Psoas muscle (tissue), 8 donors: ENCODE data around the gene PIP4K2C. TPM values are rescaled to one million over a fixed set of nuclear protein-coding genes. Genes with fewer than 3 reads are reported as not detected.
A peak's percentile ranks its signal among the peaks of the same experiment; 100 is the strongest.

Source experiments
- ATAC-seq, 4 donors: fragments of 200-7000 bp; cut with Tn5 transposase; one replicate each; pipeline ENCODE4 v1.9.1; 2020; ENCODE audit warnings: moderate library complexity in 3 of 4, mild to moderate bottlenecking in 2 of 4
- DNase-seq, 2 donors: peaks; one replicate each; pipeline ENCODE4 v3.0.0-alpha.2; 2020
- H3K27ac ChIP-seq: fragments of 200-600 bp; one replicate; pipeline ENCODE4 v1.8.0; 2022
- H3K27me3 ChIP-seq, 3 donors: fragments of 200-600 bp in 1 of 3; one replicate each; pipeline versions ENCODE4 v1.6.1 to v1.8.0; 2013 to 2022; ENCODE audit warnings: low read length in 2 of 3, mild to moderate bottlenecking in 2 of 3, moderate library complexity in 1 of 3; ENCODE audit not compliant: insufficient read depth in 3 of 3
- H3K36me3 ChIP-seq, 2 donors: fragments of 200-600 bp in 1 of 2; one replicate each; pipeline versions ENCODE4 v1.6.1 to v1.8.0; 2013 to 2022; ENCODE audit warnings: low read depth in 1 of 2, mild to moderate bottlenecking in 1 of 2, moderate library complexity in 1 of 2; ENCODE audit not compliant: insufficient read depth in 1 of 2
- H3K4me1 ChIP-seq: fragments of 200-600 bp; one replicate; pipeline ENCODE4 v1.8.0; 2022
- H3K4me3 ChIP-seq: fragments of 200-600 bp; one replicate; pipeline ENCODE4 v1.8.0; 2022; ENCODE audit warnings: mild to moderate bottlenecking
- H3K9me3 ChIP-seq: fragments of 200-600 bp; one replicate; pipeline ENCODE4 v1.8.0; 2022
- WGBS, 3 donors: extraction: QIAGEN DNeasy Blood & Tissue Kit; methylation state at CpG; one replicate each; pipeline versions ENCODE4 v1.1.6 to v1.1.7; 2013; 5-methylcytosine and 5-hydroxymethylcytosine counted together
- intact Hi-C, 2 donors: fragments of 100-400 bp; cut with DNase I; formaldehyde crosslinking; loops; one replicate each; pipeline versions ENCODE4 v1.11.0 to v1.14.2; 2022
- polyA plus RNA-seq, 3 donors: library from polyadenylated mRNA; stranded (reverse); fragments of 200-250 nt; gene quantifications; one replicate each; pipeline ENCODE4 v1.2.3, GENCODE V29; 2013
- total RNA-seq, 4 donors: library from RNA; stranded (reverse); fragmentation: NEBNext Ultra II Directional in 2 of 4; extraction: Animal tissue kit (Norgen Biotek cat#: 25700) in 2 of 4; gene quantifications; one replicate each; pipeline versions ENCODE4 v1.2.1 to v1.2.4, GENCODE V29; 2021 to 2023
- TF ChIP-seq, protein P1 (sequence below): fragments of 200-600 bp; IDR thresholded peaks from one replicate; pipeline ENCODE4 v1.8.0; 2022; ENCODE audit warnings: antibody characterized with exemption
- donor health status: healthy with polysubstance abuse.
- donor health status: DM: no; HTN: no; CAD: no; lungs with moderate emphysema.
- donor health status: Bipolar disorder and iron deficiency.
- donor health status: healthy.
- donor health status: DM: yes; HTN: yes; CAD: no.
- donor health status: DM: no; HTN: no; CAD: no.
- donor health status: DM: no; HTN: no; CAD: no.
- donor health status: DM: yes; HTN: yes; CAD: no.

The PIP4K2C gene
- total and polyA plus RNA-seq, 7 donors = 7.7 to 16.4 (median 10.1) TPM

DNA sequence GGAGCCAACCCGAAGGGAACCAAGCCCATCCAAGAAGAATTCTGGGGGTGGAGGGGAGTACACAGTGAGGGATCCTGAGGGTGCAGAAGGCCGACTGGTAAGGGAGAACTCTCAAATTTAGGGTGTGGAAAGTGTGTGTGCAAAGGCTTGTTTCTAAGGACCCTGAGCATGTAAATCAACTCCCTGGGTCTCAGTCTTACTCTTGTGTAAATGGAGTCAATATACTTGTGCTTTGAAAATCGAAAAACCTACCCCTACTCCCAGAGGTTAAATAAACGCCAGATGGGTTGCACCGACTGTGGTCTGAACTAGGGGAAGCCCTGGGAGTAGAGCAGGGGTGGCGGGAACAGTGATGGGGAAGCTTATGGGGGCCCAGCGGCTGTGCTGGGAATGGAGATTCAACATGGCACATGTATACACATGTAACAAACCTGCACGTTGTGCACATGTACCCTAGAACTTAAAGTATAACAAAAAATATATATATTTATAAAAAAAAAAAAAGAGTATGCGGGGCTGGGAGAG lies 36.0 kb downstream of the PIP4K2C start:
- TF ChIP-seq, protein P1, sequence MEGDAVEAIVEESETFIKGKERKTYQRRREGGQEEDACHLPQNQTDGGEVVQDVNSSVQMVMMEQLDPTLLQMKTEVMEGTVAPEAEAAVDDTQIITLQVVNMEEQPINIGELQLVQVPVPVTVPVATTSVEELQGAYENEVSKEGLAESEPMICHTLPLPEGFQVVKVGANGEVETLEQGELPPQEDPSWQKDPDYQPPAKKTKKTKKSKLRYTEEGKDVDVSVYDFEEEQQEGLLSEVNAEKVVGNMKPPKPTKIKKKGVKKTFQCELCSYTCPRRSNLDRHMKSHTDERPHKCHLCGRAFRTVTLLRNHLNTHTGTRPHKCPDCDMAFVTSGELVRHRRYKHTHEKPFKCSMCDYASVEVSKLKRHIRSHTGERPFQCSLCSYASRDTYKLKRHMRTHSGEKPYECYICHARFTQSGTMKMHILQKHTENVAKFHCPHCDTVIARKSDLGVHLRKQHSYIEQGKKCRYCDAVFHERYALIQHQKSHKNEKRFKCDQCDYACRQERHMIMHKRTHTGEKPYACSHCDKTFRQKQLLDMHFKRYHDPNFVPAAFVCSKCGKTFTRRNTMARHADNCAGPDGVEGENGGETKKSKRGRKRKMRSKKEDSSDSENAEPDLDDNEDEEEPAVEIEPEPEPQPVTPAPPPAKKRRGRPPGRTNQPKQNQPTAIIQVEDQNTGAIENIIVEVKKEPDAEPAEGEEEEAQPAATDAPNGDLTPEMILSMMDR = no peak
- no peak overlapping the region for H3K27ac ChIP-seq
- no peak for ATAC-seq
- H3K4me1 ChIP-seq = peaks cover 6% of the 10 kb centered on the region
- H3K36me3 ChIP-seq = peaks cover 0 to 41% of the 10 kb centered on the region in 2 donors
- H3K4me3 ChIP-seq = no peak overlapping the region
- no peaks in the 10 kb centered on the region for H3K9me3 ChIP-seq
- no peak for DNase-seq
- intact Hi-C loops = loop anchor here in 1 of 2 donors (10.0 kb wide), 1 partner anchor 162 kb away; no protein-coding TSS in a partner anchor
- 45 to 54% (median 48%) methylated on average over 9 of the region's 9 CpGs for WGBS, 3 donors
- H3K27me3 ChIP-seq = peaks cover 0 to 37% (median 7%) of the 10 kb centered on the region in 3 donors

GRCh38 chr12:57627501-57628279 lies 36.7 kb downstream of the PIP4K2C start:
- TF ChIP-seq, protein P1 = no peak
- no peak overlapping the region for H3K27ac ChIP-seq
- no peak overlapping the region for H3K4me3 ChIP-seq
- no peaks in the 10 kb centered on the region for H3K9me3 ChIP-seq
- H3K36me3 ChIP-seq = peaks cover 0 to 41% of the 10 kb centered on the region in 2 donors
- intact Hi-C loops = loop anchor here in 1 of 2 donors (10.0 kb wide), 1 partner anchor 163 kb away; no protein-coding TSS in a partner anchor
- WGBS, 3 donors = 31 to 37% (median 31%) methylated on average over 46 to 67 of the region's 67 CpGs
- ATAC-seq = no peak
- DNase-seq = peak in 1 of 2 donors; percentile 58
- H3K27me3 ChIP-seq = peaks cover 0 to 30% (median 7%) of the 10 kb centered on the region in 3 donors
- peaks cover 8% of the 10 kb centered on the region for H3K4me1 ChIP-seq

DNA sequence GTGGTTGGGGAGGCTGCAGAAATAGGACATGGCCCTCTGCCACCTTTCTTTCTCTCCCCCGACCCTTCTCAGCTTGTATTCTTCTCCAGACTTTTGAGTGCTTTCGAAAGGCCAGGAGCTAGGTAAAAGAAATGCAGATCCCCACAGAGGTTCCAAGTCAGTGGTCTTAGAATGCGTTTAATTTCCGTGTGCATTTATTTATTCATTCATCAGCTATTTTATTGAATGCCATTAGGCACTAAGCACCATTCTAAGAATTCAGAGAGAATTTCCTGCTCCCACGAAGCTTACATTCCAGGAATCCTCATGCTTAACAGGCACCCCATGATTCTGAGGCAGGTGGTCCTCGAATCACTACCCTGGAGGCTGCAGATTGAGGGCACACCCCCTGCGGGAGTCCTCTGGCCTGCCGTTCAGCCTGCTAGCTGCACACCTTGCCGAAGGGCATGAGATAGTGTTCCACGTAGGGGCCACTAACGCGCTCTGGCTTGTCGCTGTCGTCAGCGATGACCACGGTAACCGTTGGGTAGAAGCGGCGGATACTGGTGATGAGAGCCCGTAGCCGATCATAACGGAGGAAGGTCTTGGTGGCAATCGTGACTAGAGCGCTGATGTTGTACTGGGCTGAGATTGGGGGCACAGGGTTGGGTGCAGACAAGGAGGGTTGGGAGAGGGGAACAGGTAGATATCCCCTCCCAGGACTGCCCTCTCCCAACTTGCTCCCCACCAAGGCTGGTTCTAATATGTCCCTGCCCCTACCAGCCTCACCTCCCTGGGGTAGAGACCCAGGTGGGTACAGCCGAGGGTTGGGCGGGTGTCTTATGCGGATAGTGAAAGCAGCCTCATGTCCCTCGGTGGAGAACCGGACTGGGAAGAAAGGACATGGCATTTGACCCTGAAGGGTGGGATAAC lies 37.5 kb downstream of the PIP4K2C start:
- Histone ChIP-seq H3K36me3 (peaks cover 0 to 41% of the 10 kb centered on the region in 2 donors), H3K9me3 (no peaks in the 10 kb centered on the region), H3K4me1 (peaks cover 8% of the 10 kb centered on the region), H3K27ac (no peak overlapping the region), H3K27me3 (peaks cover 0 to 21% (median 7%) of the 10 kb centered on the region in 3 donors), H3K4me3 (no peak overlapping the region)
- TF ChIP-seq, protein P1 = no peak
- ATAC-seq = no peak
- intact Hi-C loops = loop anchor here in 1 of 2 donors (10.0 kb wide), 1 partner anchor 164 kb away; no protein-coding TSS in a partner anchor
- WGBS, 3 donors = 68 to 75% (median 71%) methylated on average over 29 of the region's 29 CpGs
- DNase-seq = peak in 1 of 2 donors; percentile 34

DNA sequence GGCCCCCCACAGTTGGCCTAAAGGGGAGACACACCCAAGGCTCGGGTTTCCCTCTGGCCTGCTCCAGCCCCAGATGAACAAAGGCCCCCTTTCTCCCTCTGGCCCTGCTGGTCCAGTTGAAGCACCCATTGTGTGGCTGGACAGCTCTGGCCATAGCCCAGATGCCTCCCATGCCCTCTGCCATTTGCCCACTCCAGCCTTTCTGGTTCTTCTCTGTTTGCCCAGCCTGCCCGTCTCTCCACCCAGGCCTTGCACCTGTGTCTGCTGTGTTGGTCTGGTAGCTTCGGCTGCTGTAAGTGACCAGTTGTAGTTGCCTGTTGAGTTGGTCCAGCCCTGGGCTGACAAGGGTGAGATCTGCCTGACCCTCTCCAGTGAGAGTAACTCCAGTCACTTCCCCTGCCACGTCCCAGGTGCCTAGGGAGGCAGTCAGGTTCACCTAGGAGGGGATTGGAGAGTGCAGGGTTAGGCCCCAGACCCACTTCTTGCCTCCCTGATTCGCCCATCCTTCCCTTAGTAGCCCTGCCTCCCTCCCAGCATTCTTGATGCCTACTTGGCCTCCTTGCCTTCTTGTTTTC lies 39.0 kb downstream of the PIP4K2C start:
- DNase-seq (peak in 1 of 2 donors; percentile 28), ATAC-seq (no peak)
- 73 to 87% (median 86%) methylated on average over 5 of the region's 5 CpGs for WGBS, 3 donors
- Histone ChIP-seq H3K36me3 (peaks cover 0 to 41% of the 10 kb centered on the region in 2 donors), H3K9me3 (no peaks in the 10 kb centered on the region), H3K4me3 (no peak overlapping the region), H3K27me3 (peaks cover 0 to 11% (median 7%) of the 10 kb centered on the region in 3 donors), H3K27ac (no peak overlapping the region), H3K4me1 (peaks cover 8% of the 10 kb centered on the region)
- TF ChIP-seq, protein P1 = no peak
- intact Hi-C loops = loop anchor here in 1 of 2 donors (10.0 kb wide), 1 partner anchor 165 kb away; no protein-coding TSS in a partner anchor
